Neural progenitor cell (in vitro differentiated cells): ENCODE data around the gene DEPDC1B.

ENCODE experiments used
- EZH2 ChIP-seq: fragments of 200-600 bp; sonication (generic); IDR thresholded peaks from 2 replicates; pipeline ENCODE4 v1.6.1; 2017; ENCODE audit warnings: antibody characterized with exemption, mild to moderate bottlenecking, moderate library complexity
- EZH2phosphoT487 ChIP-seq: fragments of 200-600 bp; sonication (generic); IDR thresholded peaks from 2 replicates; pipeline ENCODE4 v1.6.1; 2017; ENCODE audit warnings: antibody characterized with exemption
- TF ChIP-seq, protein P1 (sequence below): fragments of 200-600 bp; sonication (generic); IDR thresholded peaks from 2 replicates; pipeline ENCODE4 v1.5.1; 2017; ENCODE audit warnings: antibody characterized with exemption, mild to moderate bottlenecking

DNA sequence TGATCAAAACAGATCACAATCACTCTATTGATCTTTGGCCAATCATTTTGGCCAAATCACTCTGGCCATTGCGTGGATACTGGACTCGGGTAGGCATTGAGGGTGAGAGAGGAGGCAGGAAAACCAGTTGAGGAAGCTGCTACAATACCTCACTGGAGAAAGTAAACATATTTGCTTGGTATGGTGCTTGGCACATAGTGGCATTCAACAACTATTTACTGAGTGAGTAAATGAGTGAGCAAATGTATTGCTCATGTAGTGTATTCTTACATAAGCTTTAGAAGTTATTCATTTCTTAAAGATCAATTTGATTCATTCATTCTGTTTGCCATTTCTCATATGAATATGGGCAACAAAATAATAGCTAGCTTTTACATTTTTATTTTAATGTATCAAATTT lies 4.0 kb upstream of the DEPDC1B start:
- TF ChIP-seq EZH2phosphoT487 = no peak
- TF ChIP-seq, protein P1, sequence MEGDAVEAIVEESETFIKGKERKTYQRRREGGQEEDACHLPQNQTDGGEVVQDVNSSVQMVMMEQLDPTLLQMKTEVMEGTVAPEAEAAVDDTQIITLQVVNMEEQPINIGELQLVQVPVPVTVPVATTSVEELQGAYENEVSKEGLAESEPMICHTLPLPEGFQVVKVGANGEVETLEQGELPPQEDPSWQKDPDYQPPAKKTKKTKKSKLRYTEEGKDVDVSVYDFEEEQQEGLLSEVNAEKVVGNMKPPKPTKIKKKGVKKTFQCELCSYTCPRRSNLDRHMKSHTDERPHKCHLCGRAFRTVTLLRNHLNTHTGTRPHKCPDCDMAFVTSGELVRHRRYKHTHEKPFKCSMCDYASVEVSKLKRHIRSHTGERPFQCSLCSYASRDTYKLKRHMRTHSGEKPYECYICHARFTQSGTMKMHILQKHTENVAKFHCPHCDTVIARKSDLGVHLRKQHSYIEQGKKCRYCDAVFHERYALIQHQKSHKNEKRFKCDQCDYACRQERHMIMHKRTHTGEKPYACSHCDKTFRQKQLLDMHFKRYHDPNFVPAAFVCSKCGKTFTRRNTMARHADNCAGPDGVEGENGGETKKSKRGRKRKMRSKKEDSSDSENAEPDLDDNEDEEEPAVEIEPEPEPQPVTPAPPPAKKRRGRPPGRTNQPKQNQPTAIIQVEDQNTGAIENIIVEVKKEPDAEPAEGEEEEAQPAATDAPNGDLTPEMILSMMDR = no peak
- TF ChIP-seq EZH2 = no peak
